ENCODE results near the gene TPM4.
"Not testable (repeated sequence)": the region's sequence is repeated elsewhere in the genome, so short reads cannot be mapped to it uniquely, and the experiment has no call there.

Gene TPM4

DNA sequence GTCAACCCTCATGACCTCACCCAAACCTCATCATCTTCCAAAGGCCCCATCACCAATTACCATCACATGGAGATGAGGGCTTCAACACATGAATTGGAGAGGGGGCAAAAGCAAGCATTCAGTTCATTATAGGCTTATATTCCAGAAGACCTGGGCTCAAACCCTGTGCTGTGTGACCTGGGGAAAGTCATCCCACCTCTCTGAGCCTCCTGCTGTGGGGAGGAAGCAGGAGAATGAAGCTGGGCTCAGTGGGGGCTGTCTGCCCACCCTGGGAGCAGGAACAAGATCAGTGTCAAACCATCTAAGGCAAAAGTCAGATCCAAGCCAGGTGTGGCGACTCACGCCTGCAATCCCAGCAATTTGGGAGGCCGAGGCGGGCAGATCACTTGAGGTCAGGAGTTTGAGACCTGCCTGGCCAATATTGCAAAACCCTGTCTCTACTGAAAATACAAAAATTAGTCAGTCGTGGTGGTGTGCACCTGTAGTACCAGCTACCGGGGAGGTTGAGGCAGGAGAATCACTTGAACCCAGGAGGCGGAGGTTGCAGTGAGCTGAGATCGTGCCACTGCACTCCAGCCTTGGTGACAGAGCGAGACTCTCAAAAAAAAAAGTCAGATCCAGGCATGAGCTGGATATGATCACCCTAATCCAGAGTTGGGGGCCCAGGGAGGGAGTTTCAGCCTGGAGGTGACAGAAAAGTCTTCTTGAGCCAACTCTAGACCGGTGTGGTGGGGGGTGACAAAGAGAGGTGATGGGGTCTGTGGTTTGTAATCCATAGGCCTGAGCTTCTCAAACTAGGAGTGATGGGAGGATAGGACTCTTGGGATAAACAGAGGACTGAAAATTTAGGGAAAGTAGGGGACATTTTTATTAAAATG, 1.6 kb upstream of the TPM4 start:
- no peak for DNase-seq

DNA sequence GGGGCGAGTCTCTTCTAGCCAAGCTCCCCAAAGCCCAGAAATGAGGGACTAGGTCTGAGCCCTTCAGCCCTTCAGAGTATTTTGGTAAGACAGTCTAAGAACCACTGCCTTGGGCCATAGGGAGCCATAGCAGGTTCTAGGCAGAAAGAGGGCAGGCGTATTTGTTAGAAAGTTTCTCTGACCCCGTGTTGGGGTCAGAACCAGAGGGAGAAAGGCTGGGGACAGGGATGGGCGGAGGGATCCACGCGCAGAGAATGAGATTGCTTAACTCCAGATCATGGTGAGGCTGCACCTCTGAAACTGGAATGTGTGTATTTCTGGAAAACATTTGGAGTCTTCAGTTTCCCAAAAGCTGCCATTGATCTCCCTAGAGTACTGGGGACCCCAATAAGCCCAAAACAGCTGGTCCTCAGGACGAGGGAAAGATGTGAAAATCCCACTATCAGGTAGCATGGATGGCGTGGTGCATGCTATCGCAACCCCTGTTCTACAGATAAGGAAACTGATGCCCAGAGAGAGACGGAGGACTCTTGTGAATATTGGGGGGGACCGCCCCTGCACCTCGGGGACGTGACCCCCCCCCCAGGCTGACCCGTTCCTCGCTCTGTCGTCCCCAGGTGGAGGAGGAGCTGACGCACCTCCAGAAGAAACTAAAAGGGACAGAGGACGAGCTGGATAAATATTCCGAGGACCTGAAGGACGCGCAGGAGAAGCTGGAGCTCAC, 703 bp upstream of the TPM4 start:
- no peak for DNase-seq

DNA sequence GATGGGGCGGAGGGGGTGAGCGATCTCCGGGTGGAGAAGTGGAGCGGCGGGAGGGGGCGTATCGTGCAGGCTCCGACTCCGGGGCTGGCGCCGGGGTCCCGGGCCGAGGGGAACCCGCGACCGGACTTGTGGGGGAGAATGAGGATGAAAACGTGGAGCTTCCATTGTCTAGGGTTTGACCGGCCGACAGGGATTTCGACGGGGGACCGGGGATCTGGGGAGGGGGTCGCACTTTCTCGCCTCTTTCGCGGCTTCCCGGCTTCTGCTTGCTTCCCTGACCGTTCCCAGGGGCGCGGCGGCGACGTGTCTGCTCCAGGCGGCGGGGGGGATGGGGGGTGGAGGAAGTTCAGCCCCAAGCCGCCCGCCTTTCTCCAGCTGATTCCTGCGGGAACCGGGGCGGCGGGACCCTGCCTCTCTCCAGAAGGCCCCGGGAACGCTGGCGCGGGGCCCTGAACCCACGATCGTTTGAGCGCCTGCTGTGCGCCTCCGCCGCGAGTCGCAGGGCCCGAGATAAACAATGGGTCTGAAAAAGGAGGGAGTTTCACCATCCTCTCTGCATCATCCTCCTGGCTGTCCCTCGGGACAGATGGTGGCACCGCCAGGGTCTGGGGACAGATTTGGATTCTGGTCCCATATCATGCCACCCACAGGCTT, 790 bp downstream of the TPM4 start:
- peak; percentile 55 for DNase-seq

DNA sequence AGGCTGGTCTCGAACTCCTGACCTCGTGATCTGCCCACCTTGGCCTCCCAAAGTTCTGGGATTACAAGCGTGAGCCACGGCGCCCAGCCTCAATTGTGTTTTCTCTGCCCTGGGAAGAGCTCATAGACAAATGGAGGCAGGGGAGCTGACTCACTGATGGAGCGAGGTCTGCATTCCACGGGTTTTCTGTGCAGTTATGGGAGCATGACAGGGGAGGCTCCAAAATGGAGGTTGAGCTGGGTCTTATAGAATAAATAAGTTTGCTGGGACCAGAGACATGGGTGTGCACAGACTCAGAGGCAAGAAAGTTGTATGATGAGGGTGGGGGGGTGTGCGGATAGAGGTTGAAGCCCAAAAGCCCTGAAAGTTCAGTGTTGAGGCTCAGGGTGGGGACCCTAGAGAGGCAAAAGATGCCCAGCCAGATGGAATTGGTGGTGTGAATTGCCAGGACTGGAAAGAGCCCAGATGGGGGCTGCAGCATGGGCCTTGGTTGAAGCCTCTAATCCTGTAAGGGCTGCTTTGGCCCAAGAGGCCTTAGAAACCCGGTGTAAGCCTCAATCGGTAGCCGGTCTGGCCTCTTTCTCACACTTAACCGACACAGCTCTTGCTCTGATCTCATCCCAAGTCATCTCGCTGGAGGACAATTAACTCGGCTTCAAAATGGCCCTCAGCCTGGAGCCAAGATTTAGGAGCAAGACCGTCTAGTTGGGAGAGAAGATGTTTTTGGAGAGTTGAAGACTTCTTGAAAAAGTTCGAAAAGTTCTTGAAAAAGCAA, 1.9 kb downstream of the TPM4 start:
- DNase-seq: peak; percentile 30

DNA sequence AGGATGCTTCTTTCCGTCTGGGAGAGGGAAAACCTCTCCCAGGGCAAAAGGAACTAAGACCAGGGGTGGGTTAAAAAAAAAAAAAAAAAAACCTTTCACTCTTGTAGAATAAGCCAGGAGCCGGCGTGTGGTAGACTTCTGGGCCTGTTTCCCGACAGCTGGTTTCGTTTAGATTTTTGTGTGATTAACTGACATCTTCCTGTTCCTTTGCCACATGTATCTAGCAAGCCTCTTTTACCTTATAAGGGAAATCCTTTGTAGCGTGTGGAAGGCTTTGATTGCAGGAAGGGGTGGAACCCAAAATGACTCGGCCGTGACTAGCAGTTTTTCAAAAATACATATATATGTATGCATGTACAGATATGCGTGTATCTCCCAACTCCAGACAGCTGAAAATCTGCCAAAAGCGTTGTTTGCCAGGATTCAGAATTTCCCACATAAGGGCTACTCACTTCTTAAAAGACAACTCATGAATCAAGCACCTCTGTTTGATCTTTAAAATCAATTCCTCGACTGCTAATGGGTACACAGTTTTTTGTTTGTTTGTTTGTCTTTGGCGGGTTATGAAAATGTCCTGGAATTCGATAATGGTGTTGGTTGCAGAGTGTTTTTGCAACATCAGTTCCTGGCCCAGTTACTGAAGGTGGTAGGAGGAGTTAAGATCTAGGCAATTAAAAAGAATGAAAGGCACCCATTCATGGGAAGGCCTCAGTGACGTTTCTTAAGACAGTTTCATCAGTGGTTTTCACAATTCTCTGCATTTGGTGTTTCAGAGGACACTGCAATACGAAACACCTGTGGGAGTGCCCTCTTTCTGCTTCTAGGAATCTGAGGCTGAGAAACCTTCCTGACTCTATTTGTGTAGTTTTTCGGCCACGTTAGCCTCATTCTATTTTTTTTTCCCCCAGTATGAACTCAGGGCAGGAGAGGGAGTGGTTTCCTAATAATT, 2.7 kb downstream of the TPM4 start:
- DNase-seq: peak; percentile 77

DNA sequence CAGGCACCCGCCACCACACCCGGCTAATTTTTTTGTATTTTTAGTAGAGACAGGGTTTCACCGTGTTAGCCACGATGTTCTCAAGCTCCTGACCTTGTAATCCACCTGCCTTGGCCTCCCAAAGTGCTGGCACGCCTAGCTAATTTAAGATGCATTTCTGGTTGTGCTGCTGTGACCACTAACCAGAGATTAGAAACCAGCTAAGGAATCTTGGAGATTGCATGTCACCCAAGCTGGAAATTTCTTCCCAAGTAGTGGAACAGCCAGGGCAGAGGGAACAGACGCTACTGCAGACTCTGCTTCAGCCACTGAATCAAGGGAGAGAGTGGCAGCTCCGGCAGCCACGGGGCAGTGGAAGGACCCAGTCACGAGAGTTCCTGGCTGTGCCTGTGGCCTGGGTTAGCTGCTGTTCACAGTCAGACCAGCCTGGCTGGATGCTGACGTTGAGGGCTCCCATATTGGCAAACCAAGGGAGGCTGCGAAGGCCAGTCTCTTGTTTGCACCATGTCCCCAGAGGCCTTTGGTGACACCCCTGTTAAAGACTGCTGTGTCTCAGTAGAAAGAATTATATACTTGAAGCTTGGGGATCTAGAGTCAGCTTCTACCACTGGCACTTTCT, 7.9 kb downstream of the TPM4 start:
- no peak for DNase-seq

DNA sequence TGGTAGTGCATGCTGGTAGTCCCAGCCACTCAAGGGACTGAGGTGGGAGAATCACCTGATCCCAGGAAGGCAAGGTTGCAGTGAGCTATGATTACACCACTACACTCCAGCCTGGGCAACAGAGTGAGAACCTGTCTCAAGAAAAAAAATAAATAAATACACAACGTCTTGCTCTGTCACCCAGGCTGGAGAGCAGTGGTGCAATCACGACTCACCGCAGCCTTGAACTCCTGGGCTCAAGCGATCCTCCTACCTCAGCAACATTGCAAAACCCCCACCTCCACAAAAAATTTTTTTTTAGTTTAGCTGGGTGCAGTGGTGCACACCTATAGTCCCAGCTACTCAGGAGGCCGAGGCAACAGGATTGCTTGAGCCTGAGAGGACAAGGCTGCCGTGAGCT, 8.8 kb downstream of the TPM4 start:
- no peak for DNase-seq

DNA sequence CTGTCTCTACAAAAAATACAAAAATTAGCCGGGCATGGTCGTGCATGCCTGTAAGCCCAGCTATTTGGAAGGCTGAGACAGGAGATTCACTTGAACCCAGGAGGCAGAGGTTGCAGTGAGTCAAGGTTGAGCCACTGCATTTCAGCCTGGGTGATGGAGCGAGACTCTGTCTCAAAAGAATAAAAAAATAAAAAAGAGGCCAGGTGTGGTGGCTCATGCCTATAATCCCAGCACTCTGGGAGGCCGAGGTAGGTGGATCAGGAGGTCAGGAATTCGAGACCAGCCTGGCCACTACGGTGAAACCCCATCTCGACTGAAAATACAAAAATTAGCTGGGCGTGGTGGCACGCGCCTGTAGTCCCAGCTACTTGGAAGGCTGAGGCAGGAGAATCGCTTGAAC, 11.1 kb downstream of the TPM4 start:
- DNase-seq: not testable (repeated sequence)

DNA sequence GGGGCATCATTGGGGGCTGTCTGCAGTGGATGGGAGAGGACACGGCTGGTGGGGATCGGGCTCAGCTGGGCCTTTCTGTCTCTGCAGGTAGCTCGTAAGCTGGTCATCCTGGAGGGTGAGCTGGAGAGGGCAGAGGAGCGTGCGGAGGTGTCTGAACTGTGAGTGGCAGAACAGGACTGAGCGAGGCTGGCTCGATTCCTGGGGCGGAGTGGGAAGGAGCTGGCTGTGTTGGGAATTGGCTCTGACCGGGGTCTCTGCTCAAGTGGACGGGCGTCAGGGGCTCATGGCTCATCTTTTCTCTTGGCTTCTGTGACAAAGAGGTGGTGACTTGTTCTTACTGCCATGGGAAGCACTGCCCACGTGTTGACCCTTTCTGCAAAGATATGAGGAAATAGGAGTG, 11.6 kb downstream of the TPM4 start:
- no peak for DNase-seq

DNA sequence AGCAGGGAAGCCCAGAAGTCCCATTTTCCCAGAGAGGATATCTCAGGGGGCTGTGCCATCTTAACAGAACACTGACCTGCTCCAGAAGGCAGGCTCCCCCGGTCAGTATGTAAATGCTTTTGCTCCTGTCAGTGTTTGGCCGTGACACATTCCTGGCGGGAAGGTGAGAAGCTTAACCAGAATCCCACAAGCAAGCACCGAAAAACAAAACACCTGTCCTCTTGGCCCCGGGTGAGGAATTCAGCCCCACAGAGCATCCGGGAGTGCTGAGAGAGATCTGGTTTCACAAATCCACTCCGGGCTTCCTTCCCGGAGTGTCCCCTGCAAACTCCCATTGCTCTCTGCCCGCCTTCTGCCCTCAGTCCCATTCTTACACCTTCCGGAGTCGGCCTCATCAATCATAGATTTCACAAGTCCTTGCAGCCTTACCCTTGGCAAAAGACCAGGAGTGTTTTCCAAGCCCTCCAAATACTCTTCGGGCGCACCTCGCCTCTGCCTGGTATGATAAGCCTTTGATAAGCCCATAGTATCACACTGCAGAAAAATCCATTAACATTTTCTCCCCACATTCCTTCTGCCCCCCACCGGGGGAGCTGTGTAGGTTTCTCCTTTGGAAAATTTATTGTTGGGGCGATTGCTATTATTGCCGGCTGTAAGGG, 12.2 kb downstream of the TPM4 start:
- no peak for DNase-seq

DNA sequence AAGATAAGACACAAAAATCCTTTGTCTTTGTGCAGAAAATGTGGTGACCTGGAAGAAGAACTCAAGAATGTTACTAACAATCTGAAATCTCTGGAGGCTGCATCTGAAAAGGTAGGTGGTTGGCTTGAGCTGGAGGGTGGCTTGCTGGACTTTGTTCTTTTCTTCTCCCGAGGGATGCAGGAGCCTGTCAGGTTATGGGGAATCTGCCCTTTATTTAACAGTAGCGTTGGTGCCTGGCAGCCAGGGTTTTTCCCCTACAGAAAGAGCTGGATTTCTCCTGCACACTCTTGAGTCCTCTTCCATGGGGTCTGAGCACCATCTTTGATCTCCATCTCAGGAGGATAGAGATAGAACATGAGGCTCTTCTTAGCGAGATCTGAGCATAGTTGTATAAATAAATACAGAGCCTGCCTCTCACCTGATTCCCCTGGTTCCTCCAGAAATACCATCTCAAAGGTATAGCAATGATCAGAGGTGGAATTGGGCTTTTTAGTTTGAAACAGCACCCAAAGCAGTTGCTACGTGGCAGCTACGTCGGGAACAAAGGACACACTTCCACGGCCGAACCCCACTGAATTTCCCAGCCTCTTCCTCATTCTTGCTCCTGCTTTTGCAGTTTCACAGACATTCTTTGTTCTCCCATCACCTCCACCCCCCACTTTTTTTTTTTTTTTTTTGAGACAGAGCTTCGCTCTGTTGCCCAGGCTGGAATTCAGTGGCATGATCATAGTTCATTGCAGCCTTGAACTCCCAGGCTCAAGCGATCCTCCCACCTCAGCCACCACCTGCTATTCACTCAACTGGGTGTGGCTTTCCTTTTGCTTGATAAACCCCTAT, 12.9 kb downstream of the TPM4 start:
- no peak for DNase-seq

DNA sequence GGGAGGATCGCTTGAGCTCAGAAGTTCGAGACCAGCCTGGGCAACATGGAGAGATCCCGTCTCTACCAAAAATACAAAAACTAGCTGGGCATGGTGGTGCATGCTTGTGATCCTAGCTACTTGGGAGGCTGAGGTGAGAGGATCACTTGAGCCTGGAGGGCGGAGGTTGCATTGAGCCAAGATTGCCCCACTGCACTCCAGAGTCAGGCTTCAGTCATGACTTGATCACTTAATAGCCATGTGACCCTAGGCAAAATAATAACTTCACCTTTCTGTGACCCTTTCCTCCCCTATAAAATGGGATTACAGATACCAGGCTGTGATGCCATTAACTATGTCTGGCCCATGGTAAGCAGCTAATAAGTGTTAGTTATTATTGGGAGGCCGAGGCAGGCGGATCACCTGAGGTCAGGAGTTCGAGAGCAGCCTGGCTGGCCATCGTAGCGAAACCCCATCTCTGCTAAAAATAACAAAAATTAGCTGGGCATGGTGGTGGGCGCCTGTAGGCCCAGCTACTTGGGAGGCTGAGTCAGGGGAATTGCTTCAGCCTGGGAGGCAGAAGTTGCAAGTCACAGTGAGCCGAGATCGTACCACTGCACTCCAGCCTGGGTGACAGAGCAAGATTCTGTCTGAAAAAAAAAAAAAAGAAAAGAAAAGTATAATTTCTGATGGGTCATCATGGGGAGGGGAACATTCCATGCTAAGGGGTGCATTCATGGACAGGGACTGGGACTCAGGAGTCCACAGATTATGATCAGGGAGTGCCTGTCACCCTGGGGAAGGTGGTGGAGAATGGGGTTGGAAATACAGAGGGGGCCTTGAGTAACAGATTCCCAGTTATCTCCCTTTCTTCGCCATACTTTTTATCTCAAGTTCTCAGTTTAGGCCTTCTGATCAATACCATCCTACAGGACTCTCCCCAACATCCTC, 15.5 kb downstream of the TPM4 start:
- DNase-seq: no peak

DNA sequence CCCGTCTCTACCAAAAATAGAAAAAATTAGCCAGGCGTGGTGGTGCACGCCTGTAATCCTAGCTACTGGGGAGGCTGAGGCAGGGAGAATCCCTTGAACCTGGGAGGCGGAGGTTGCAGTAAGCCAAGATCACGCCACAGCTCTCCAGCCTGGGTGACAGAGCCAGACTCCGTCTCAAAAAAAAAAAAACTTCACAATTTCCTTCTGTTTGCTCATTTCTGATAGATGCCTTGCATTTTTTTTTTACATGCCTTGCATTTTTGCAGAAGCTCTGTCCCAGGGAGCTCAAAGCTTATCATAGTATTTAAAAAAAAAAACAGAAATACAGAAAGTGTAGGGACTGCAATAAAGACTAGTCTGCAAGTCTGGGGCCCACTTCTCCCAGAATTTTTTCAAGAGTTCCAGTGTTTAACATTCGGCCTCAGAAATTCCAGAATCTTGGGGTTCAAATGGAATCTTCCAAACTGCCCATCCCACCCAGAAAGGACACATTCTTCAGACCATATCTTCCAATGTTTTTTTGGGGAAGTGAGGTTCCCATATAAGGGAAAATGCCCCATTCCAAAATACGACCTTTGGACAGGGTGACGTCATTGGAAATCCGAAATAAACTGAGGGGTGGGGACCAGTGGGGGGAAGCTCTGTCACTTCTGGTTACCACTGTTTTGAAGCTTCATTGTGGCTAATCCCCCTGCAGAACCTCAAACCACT, 18.2 kb downstream of the TPM4 start:
- DNase-seq: no peak

DNA sequence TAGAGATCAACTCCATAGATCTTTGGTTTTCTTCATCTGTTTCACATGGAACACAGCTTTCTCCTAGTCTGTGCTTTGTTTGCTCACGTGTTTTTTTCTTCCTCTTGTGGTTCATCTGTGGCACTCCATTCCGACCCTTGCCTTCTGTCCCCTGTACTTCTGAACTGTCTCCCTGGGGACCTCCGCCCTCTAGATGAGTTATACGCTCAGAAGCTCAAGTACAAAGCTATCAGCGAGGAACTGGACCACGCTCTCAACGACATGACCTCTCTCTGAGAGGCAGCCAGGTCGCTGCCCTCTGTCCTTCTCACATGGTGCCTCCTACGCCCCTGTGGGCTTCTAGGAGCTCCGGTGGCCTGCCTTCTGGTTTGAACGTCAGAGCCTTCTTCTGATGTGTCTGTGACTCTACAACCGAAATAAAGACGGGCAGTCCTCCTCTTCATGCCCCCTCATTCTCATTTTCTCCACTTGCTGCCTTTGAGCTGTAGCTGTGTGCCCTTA, 18.8 kb downstream of the TPM4 start:
- no peak for DNase-seq

DNA sequence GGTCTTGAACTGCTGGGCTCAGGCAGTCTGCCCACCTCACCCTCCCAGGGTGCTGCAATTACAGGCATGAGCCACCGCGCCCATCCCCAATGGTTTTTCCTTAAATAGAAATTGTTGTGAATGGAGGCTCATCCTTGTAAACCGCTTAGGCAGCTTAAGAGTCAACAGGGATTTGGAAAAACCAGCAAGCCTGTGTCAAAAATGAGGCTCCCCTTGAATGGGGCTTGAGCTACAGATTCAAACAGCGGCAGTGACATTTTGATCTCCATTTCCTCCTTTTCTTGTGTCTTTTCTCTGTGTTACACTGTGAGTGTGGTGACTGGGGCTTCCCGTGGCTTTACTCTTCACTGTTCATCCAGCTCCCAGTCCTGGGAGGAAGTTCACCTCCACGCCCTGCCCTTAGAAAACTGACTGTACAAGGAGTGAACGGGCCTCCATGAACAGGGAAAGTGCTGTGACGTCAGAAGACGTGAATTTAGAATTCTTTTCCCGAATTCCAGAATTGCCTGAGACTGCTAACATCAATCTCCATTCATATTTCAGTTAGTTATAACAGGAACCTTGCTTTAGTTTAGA, 20.1 kb downstream of the TPM4 start:
- DNase-seq: no peak

DNA sequence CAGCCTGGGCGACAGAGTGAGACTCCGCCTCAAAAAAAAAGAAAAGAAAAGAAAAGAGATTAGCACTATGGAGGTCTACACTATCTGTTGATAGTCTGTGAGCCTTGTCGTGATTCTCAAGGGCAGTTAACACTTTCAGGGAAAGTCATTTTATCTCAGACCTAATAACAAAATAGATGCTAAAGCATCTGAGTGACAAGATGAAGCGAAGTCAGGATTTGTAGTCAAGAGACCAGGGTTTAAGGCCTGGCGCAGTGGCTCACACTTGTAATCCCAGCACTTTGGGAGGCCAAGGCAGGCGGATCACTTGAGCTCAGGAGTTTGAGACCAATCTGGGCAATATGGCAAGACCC, 22.1 kb downstream of the TPM4 start:
- no peak for DNase-seq

DNA sequence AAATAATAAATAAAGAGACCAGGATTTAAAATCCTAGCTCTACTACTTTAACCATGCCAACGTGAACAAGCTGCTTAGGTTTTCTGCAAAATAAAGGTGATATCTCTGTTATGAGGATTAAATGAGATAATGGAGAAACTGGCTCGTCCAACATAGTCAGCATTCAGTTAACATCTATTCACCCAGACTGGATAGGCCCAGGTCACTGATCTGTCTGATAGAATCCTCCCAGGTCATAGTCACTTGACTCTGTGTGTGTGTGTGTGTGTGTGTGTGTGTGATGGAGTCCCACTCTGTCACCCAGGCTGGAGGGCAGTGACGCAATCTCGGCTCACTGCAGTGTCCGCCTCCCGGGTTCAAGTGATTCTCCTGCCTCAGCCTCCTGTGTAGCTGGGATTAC, 22.5 kb downstream of the TPM4 start:
- DNase-seq: no peak

Measured in CD4-positive, alpha-beta T cell treated with Interleukin-17A for 4 hours (primary cell).